Activated B cell treated with CpG ODN at 0.5 μM for 24 hours (primary cell): ENCODE results near the gene PLCG2. TPM values are rescaled to one million over a fixed set of nuclear protein-coding genes. Genes with fewer than 3 reads are reported as not detected.

Source experiments
- ATAC-seq: fragments of 200-7000 bp; cut with Tn5 transposase; one replicate; pipeline ENCODE4 v1.10.0; 2021; ENCODE audit warnings: low read depth, mild to moderate bottlenecking, moderate library complexity
- CTCF ChIA-PET: fragments of 350-600 bp; sonication (Branson Sonifier 250); formaldehyde crosslinking; loops from one replicate; lab custom pipeline; 2021; ENCODE audit warnings: antibody characterized with exemption; lab: Charles Lee
- POLR2A ChIA-PET: fragments of 350-600 bp; sonication (Branson Sonifier 250); formaldehyde crosslinking; loops from one replicate; lab custom pipeline; 2021; ENCODE audit warnings: antibody characterized with exemption; lab: Charles Lee
- DNase-seq: peaks from one replicate; pipeline ENCODE4 v3.0.0; 2022
- H3K27ac Mint-ChIP-seq: one replicate; pipeline ENCODE4 v1.8.0; 2020; ENCODE audit warnings: mixed read lengths
- H3K27me3 Mint-ChIP-seq: one replicate; pipeline ENCODE4 v1.8.0; 2021; ENCODE audit warnings: mixed read lengths
- H3K36me3 Mint-ChIP-seq: one replicate; pipeline ENCODE4 v1.8.0; 2021; ENCODE audit warnings: low read depth, mixed read lengths
- H3K4me1 Mint-ChIP-seq: one replicate; pipeline ENCODE4 v1.8.0; 2021; ENCODE audit warnings: mixed read lengths
- H3K4me3 Mint-ChIP-seq: one replicate; pipeline ENCODE4 v1.8.0; 2020; ENCODE audit warnings: mild to moderate bottlenecking, mixed read lengths
- H3K9me3 Mint-ChIP-seq: one replicate; pipeline ENCODE4 v1.8.0; 2020; ENCODE audit warnings: mixed read lengths
- intact Hi-C: fragments of 100-400 bp; cut with micrococcal nuclease; formaldehyde crosslinking; loops from one replicate; pipeline ENCODE4 v1.15.1; 2024
- total RNA-seq: library from RNA; stranded (reverse); gene quantifications from 2 replicates; pipeline ENCODE4 v1.2.3, GENCODE V29; 2022
- TF ChIP-seq, protein P1 (sequence below): fragments of 200-600 bp; IDR thresholded peaks from one replicate; pipeline ENCODE4 v1.8.0; 2022; ENCODE audit warnings: antibody characterized with exemption, mild to moderate bottlenecking

Gene PLCG2
- total RNA-seq, 1 donor from 2014 or later = 525 TPM

DNA sequence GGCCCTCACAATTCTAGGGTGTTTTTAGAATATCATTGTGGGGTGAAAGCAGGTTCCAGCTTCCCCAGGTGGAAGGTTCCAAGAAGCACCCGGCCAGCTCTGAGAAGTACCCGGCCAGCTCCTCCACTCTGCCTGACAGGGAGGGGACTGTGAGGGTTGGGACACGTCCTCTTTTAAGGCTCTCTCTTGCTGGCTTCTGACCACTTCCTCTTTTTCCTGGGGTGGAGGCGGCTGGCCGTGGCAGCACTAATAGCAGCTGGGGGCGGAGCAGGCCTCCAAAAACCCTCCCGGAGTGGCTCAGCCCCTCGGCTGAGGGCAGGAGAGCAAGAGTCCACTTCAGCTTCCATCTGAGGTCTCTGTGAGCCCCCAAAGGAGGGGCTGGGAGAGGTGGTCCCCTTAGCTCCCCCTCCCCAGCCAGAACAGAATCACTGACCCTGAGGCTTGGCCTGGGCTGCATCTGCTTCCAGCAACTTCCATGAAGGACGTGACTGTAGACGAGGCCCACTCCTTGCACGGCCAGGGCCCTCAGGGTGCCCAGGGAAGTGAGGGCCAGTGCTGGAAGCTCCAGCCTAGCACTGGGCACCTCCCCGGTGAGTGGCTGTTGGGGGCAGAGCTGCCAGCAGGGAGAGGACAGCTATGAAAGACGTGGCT is 26.7 kb upstream of the PLCG2 start:
- H3K9me3 Mint-ChIP-seq = no peaks in the 10 kb centered on the region
- H3K4me3 Mint-ChIP-seq = peak overlapping the region; percentile 46
- CTCF ChIA-PET = interaction anchor here (0.7 to 2.8 kb wide), 13 partner anchors 12 to 748 kb away, joined by 3 to 15 read pairs (median 3); partner anchors contain the start of gene PLCG2
- DNase-seq (peak; percentile 70), ATAC-seq (peak; percentile 92)
- H3K27ac Mint-ChIP-seq = peak overlapping the region; percentile 82
- H3K36me3 Mint-ChIP-seq = peaks cover 12% of the 10 kb centered on the region
- intact Hi-C loops = loop anchor here (1.0 to 2.0 kb wide), 2 partner anchors 14 to 27 kb away; partner anchors contain the start of gene PLCG2
- peaks cover 82% of the 10 kb centered on the region for H3K4me1 Mint-ChIP-seq
- H3K27me3 Mint-ChIP-seq = no peaks in the 10 kb centered on the region
- TF ChIP-seq, protein P1, sequence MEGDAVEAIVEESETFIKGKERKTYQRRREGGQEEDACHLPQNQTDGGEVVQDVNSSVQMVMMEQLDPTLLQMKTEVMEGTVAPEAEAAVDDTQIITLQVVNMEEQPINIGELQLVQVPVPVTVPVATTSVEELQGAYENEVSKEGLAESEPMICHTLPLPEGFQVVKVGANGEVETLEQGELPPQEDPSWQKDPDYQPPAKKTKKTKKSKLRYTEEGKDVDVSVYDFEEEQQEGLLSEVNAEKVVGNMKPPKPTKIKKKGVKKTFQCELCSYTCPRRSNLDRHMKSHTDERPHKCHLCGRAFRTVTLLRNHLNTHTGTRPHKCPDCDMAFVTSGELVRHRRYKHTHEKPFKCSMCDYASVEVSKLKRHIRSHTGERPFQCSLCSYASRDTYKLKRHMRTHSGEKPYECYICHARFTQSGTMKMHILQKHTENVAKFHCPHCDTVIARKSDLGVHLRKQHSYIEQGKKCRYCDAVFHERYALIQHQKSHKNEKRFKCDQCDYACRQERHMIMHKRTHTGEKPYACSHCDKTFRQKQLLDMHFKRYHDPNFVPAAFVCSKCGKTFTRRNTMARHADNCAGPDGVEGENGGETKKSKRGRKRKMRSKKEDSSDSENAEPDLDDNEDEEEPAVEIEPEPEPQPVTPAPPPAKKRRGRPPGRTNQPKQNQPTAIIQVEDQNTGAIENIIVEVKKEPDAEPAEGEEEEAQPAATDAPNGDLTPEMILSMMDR = no peak
- POLR2A ChIA-PET = interaction anchor here (0.6 to 6.6 kb wide), 20 partner anchors 9 to 271 kb away, joined by 3 to 124 read pairs (median 6); partner anchors contain the start of gene PLCG2

DNA sequence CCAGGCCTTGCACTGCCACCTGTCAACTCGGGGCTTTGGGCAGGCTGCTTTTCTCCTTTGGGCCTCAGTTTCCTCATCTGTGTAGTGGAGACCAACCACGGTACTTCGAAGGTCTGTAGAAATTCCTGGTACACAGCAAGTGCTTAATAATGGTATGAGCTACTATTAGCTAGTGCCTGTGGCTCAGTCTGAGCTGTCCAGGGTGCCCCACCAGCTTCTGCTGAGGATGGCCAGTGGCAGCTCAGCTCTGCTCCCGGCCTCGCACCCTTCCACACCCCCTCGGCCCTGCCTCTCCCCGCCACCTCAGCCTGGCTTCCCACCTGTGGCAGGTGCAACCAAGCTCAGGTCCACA is 26.2 kb upstream of the PLCG2 start:
- DNase-seq (no peak), ATAC-seq (no peak)
- Mint-ChIP-seq H3K4me1 (peaks cover 82% of the 10 kb centered on the region), H3K27me3 (no peaks in the 10 kb centered on the region), H3K36me3 (peaks cover 16% of the 10 kb centered on the region), H3K9me3 (no peaks in the 10 kb centered on the region), H3K4me3 (peak overlapping the region; percentile 63), H3K27ac (peak overlapping the region; percentile 82)
- intact Hi-C loops = loop anchor here (1.0 to 2.0 kb wide), 2 partner anchors 14 to 26 kb away; partner anchors contain the start of gene PLCG2
- CTCF ChIA-PET = interaction anchor here (0.7 to 2.8 kb wide), 9 partner anchors 12 to 749 kb away, joined by 3 to 15 read pairs (median 3); partner anchors contain the start of gene PLCG2
- TF ChIP-seq, protein P1 = no peak
- POLR2A ChIA-PET = interaction anchor here (0.6 to 6.6 kb wide), 17 partner anchors 8 to 120 kb away, joined by 3 to 124 read pairs (median 8); partner anchors contain the start of gene PLCG2

DNA sequence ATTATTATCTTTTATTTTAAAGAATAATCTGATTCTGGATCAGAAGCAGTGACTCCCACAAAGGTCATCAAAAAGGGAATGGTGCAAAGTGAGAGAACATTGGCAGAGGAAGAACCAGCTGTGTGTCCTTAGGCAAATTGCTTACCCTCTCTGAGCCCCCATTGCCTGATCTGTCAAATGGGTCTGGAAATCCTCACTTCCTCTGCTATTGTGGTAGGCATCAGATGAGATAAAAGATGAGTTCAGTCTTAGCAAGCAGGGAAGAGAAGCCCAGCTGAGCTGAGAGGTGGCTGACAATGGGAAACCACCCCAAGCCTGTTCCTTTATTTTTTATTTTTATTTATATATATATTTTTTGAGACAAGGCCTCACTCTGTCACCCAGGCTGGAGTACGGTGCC is 24.2 kb upstream of the PLCG2 start:
- intact Hi-C loops = no loop called here
- Mint-ChIP-seq H3K27ac (no peak overlapping the region), H3K4me3 (no peak overlapping the region), H3K9me3 (no peaks in the 10 kb centered on the region), H3K27me3 (no peaks in the 10 kb centered on the region), H3K4me1 (peaks cover 76% of the 10 kb centered on the region), H3K36me3 (peaks cover 25% of the 10 kb centered on the region)
- POLR2A ChIA-PET = interaction anchor here (0.7 to 2.4 kb wide), 4 partner anchors 10 to 28 kb away, joined by 3 to 6 read pairs (median 4); no protein-coding TSS in a partner anchor
- TF ChIP-seq, protein P1 = no peak
- CTCF ChIA-PET = no interaction called here
- ATAC-seq (no peak), DNase-seq (no peak)

DNA sequence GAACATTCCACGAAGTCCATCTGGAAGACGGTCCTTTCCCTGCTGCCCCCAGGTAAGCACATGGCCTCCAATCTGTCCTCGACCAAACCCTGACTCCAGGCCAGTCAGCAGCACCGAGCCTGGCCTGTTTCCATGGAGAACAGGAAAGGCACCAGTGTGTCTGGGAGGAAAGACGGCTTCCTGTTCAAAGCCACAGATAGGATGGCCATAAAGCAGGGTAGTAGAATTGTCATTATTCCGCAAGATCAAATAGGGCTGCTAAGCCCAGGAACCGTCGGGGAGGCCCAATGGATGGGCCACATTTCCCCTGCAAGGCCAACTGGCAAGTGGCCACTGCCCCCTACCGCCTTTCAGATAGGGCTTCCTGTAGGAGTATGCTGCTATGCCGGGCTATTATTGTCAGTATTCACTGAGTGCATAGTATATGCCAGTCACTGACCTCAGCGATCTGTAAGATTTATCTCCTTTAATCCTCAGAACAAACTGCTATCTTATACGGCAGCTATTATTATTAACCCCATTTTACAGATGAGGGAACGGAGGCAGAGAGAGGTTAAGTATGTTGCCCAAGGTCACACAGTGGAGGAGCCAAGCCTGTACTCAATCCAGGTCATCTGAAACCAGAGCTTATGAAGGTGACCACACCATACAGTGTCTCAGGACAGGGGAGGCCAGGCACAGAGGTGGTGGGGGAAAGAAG is 23.0 kb upstream of the PLCG2 start:
- no peak for DNase-seq
- H3K27ac Mint-ChIP-seq = peak overlapping the region; percentile 36
- ChIA-PET POLR2A (interaction anchor here (0.6 to 3.2 kb wide), 14 partner anchors 11 to 101 kb away, joined by 3 to 21 read pairs (median 5); partner anchors contain the start of gene PLCG2), CTCF (interaction anchor here (0.8 to 2.5 kb wide), 4 partner anchors 11 to 117 kb away, joined by 3 to 8 read pairs (median 3); no protein-coding TSS in a partner anchor)
- intact Hi-C loops = loop anchor here (1.0 kb wide), 1 partner anchor 15 kb away; no protein-coding TSS in a partner anchor
- H3K4me1 Mint-ChIP-seq = peaks cover 67% of the 10 kb centered on the region
- ATAC-seq = no peak
- peaks cover 27% of the 10 kb centered on the region for H3K36me3 Mint-ChIP-seq
- TF ChIP-seq, protein P1 = no peak
- H3K9me3 Mint-ChIP-seq = no peaks in the 10 kb centered on the region
- H3K4me3 Mint-ChIP-seq = no peak overlapping the region
- no peaks in the 10 kb centered on the region for H3K27me3 Mint-ChIP-seq
